ENCODE data around the gene ANKRD31. TPM values are rescaled to one million over a fixed set of nuclear protein-coding genes. Genes with fewer than 3 reads are reported as not detected.

Gene ANKRD31
- polyA plus RNA-seq, 1 experiment: 0.06 TPM

GRCh38 chr5:75047356-75047755 lies 189.3 kb downstream of the ANKRD31 start:
- CTCF ChIA-PET: interaction anchor here (0.9 kb wide), 1 partner anchor 126 kb away, joined by 3 read pairs; no protein-coding TSS in a partner anchor
- no peak overlapping the region for H3K4me3 ChIP-seq (ENCODE audit: low read depth, low read length)
- POLR2A ChIA-PET: no interaction called here
- TF ChIP-seq CTCF (IDR thresholded peaks at IDR 0.05; ENCODE audit: low read depth, low read length): no peak
- H3K27ac ChIP-seq (ENCODE audit: low read depth, low read length): no peak overlapping the region
- no peaks in the 10 kb centered on the region; the same call in 1 of the 2 replicates for H3K9me3 ChIP-seq (ENCODE audit: control insufficient read depth, insufficient read depth, low read length)
- no peak for DNase-seq (ENCODE audit: low read depth, low spot score)
- H3K27me3 ChIP-seq (ENCODE audit: control insufficient read depth, insufficient read depth, low read length): no peaks in the 10 kb centered on the region

DNA sequence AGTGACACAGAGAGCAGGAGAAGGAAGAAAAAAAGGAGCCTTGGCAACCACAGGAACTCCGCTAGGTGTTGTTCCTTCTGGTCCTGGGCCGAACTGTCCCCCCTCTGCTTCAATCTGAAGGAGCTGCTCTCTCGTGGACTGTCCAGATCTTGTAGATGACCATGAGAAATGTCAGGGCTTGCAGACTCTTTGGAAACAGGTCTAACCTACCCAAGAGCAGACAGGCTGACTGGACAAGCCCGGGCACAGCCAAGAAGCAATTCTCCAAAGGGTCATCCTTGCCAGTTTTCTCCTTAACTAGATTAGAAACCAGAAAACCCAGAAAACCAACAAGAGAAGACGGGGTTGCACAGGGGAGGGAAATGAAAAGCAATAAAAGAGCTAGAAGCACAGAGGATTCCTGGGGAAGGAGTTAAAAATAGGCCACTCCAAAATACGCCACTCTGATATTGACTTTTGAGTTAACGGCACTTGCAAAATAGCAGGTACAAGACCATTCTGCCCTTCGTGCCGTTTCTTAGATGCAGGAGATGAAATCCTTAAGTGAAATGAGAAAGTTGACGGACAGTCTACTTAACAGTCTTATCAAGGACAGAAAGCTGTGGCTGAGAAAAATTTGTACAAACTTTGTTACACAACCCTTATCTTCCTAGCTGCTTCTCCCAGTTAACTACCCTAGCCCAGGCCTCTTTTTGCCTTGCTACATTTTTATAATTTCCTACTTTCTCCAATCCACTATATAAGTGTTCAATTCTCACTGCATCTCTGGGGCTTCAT lies 190.1 kb downstream of the ANKRD31 start:
- ChIA-PET POLR2A (no interaction called here), CTCF (interaction anchor here (0.9 kb wide), 1 partner anchor 125 kb away, joined by 3 read pairs; no protein-coding TSS in a partner anchor)
- Histone ChIP-seq H3K9me3 (ENCODE audit: control insufficient read depth, insufficient read depth, low read length) (no peaks in the 10 kb centered on the region), H3K4me3 (ENCODE audit: low read depth, low read length) (no peak overlapping the region), H3K27ac (ENCODE audit: low read depth, low read length) (no peak overlapping the region), H3K27me3 (ENCODE audit: control insufficient read depth, insufficient read depth, low read length) (no peaks in the 10 kb centered on the region)
- DNase-seq (ENCODE audit: low read depth, low spot score): no peak
- no peak for TF ChIP-seq CTCF (IDR thresholded peaks at IDR 0.05; ENCODE audit: low read depth, low read length)

GRCh38 chr5:75045071-75045470 lies 191.6 kb downstream of the ANKRD31 start:
- ChIA-PET POLR2A (no interaction called here), CTCF (no interaction called here)
- no peak overlapping the region for H3K4me3 ChIP-seq (ENCODE audit: low read depth, low read length)
- no peak overlapping the region for H3K27ac ChIP-seq (ENCODE audit: low read depth, low read length)
- no peaks in the 10 kb centered on the region for H3K9me3 ChIP-seq (ENCODE audit: control insufficient read depth, insufficient read depth, low read length)
- no peaks in the 10 kb centered on the region for H3K27me3 ChIP-seq (ENCODE audit: control insufficient read depth, insufficient read depth, low read length)
- no peak for TF ChIP-seq CTCF (IDR thresholded peaks at IDR 0.05; ENCODE audit: low read depth, low read length)
- DNase-seq (ENCODE audit: low read depth, low spot score): no peak

DNA sequence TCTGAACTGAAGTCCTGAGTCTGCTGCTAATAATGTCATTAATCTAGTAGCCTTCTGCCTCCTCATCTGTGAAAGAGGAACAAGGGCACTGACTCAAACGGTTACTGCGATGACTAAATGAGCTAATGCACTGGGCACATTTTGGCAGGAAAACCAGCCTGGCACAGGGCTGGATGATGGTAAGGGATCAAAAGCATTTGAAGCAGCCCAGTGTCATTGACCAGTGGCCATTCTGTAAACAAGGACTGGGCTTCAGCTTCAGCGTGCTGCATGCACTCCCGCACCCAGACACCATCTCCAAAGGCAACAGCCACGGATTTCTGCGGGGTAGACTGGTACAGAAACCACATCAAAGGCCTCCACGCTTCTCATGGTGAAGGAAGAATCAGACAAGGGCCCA lies 192.3 kb downstream of the ANKRD31 start:
- no peaks in the 10 kb centered on the region for H3K27me3 ChIP-seq (ENCODE audit: control insufficient read depth, insufficient read depth, low read length)
- H3K27ac ChIP-seq (ENCODE audit: low read depth, low read length): no peak overlapping the region
- H3K4me3 ChIP-seq (ENCODE audit: low read depth, low read length): no peak overlapping the region
- DNase-seq (ENCODE audit: low read depth, low spot score): no peak
- no peak for TF ChIP-seq CTCF (IDR thresholded peaks at IDR 0.05; ENCODE audit: low read depth, low read length)
- ChIA-PET POLR2A (no interaction called here), CTCF (no interaction called here)
- H3K9me3 ChIP-seq (ENCODE audit: control insufficient read depth, insufficient read depth, low read length): no peaks in the 10 kb centered on the region

- ChIA-PET POLR2A (no interaction called here), CTCF (no interaction called here)
- H3K9me3 ChIP-seq (ENCODE audit: control insufficient read depth, insufficient read depth, low read length): no peaks in the 10 kb centered on the region
- no peak for TF ChIP-seq CTCF (IDR thresholded peaks at IDR 0.05; ENCODE audit: low read depth, low read length)
- no peak for DNase-seq (ENCODE audit: low read depth, low spot score)
- H3K4me3 ChIP-seq (ENCODE audit: low read depth, low read length): no peak overlapping the region
- no peaks in the 10 kb centered on the region for H3K27me3 ChIP-seq (ENCODE audit: control insufficient read depth, insufficient read depth, low read length)
- H3K27ac ChIP-seq (ENCODE audit: low read depth, low read length): no peak overlapping the region
These were observed 192.9 kb downstream of the ANKRD31 start for GRCh38 chr5:75043633-75044264.
